NCI-H446 (cell line): ENCODE results near the gene KRTAP19-4.
"Not testable (repeated sequence)": the region's sequence is repeated elsewhere in the genome, so short reads cannot be mapped to it uniquely, and the experiment has no call there.

ENCODE experiments used
- DNase-seq, 2 experiments: peaks; one replicate each; lab custom pipeline; 2025; lab: John Stamatoyannopoulos, UW

KRTAP19-4 gene

GRCh38 chr21:30497065-30497464 is at the start of gene KRTAP19-4:
KRTAP19-4 (minus strand) TSS chr21:30497165; CDS start chr21:30497110, 55 bp downstream.
- no peak for DNase-seq

GRCh38 chr21:30541764-30542163 is 44.8 kb upstream of the KRTAP19-4 start, which contains the start of gene KRTAP19-6:
KRTAP19-6 (minus strand) TSS chr21:30541864; CDS start chr21:30541833, 31 bp downstream.
- no peak for DNase-seq

- no peak for DNase-seq
Observed at GRCh38 chr21:30518876-30519275, 21.9 kb upstream of the KRTAP19-4 start.

- no peak for DNase-seq
Observed at GRCh38 chr21:30515681-30516080, 18.7 kb upstream of the KRTAP19-4 start.

GRCh38 chr21:30505621-30506205 is 8.7 kb upstream of the KRTAP19-4 start:
- not testable (repeated sequence) for DNase-seq

- DNase-seq = no peak
Observed at GRCh38 chr21:30502041-30502440, 5.1 kb upstream of the KRTAP19-4 start, which contains the start of gene KRTAP19-5. KRTAP19-5 (minus strand) TSS chr21:30502141; CDS start chr21:30502090, 51 bp downstream.

- no peak for DNase-seq
Observed at GRCh38 chr21:30491963-30492428, 5.0 kb downstream of the KRTAP19-4 start, which contains the start of gene KRTAP19-3. KRTAP19-3 (minus strand) TSS chr21:30492013; CDS start chr21:30491957, 56 bp downstream.

- no peak for DNase-seq
Observed at GRCh38 chr21:30487336-30487735, 9.6 kb downstream of the KRTAP19-4 start, which contains the start of gene KRTAP19-2. KRTAP19-2 (minus strand) TSS chr21:30487436; CDS start chr21:30487348, 88 bp downstream.

GRCh38 chr21:30486180-30486579 is 10.8 kb downstream of the KRTAP19-4 start:
- no peak for DNase-seq

- DNase-seq = no peak
Observed at GRCh38 chr21:30482130-30482529, 14.8 kb downstream of the KRTAP19-4 start.

- no peak for DNase-seq
Observed at GRCh38 chr21:30480145-30480544, 16.8 kb downstream of the KRTAP19-4 start, which contains the start of gene KRTAP19-1. KRTAP19-1 (minus strand) TSS chr21:30480367; CDS start chr21:30480317, 50 bp downstream.

- no peak for DNase-seq
Observed at GRCh38 chr21:30479259-30479658, 17.7 kb downstream of the KRTAP19-4 start.

GRCh38 chr21:30478004-30478403 is 19.0 kb downstream of the KRTAP19-4 start:
- no peak for DNase-seq

- no peak for DNase-seq
Observed at GRCh38 chr21:30468900-30469714, 27.9 kb downstream of the KRTAP19-4 start.

GRCh38 chr21:30463713-30464112 is 33.3 kb downstream of the KRTAP19-4 start:
- DNase-seq = peak in 1 of 2 experiments; percentile 44

- DNase-seq = no peak
Observed at GRCh38 chr21:30448514-30448913, 48.5 kb downstream of the KRTAP19-4 start.

GRCh38 chr21:30447056-30447455 is 49.9 kb downstream of the KRTAP19-4 start:
- DNase-seq = no peak
